GM21717 (cell line): ENCODE measurements around the gene SOX1.

Experiments
- ATAC-seq: cut with Tn5 transposase; IDR thresholded peaks from one replicate; pipeline ENCODE4 v1.9.1; 2021; ENCODE audit warnings: mild to moderate bottlenecking, moderate library complexity; ENCODE audit not compliant: unreplicated experiment

SOX1 gene

DNA sequence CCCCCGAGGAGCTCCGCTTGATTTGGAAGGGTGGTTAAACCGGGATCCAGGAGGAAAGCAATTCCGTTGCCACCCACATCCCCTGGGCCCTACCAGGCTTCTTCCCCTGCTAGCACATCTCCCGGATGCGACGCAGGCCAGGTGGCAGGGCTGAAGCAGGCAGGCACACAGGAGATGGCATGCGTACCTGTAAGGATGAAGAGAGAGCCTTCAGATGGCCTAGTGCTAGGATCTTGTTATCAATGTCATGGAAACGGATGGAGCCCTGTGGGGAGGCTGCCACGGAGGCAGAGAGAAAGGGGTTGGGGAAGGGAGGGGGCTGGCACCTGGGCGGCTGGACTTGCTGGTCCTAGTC, 8.5 kb upstream of the SOX1 start:
- no peak for ATAC-seq

DNA sequence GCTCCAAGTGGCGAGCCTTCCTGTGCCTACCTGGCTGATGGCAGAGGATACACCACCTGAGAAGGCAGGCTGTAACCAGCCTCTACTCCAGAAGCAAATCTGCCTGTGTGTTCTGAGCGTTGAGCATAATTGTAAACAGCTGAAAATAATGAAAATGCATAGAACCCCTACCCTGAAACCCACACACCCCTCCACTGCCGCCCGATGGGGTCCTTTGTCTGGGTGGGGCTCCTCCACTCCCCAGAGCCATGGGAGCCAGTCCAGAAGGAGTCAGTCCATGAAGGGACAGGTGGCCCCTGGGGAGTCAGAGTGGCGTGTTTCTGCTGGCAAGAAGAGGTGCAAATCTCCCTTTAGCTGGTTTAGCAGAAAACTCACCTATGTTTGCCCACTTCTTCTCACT, 8.0 kb upstream of the SOX1 start:
- no peak for ATAC-seq

DNA sequence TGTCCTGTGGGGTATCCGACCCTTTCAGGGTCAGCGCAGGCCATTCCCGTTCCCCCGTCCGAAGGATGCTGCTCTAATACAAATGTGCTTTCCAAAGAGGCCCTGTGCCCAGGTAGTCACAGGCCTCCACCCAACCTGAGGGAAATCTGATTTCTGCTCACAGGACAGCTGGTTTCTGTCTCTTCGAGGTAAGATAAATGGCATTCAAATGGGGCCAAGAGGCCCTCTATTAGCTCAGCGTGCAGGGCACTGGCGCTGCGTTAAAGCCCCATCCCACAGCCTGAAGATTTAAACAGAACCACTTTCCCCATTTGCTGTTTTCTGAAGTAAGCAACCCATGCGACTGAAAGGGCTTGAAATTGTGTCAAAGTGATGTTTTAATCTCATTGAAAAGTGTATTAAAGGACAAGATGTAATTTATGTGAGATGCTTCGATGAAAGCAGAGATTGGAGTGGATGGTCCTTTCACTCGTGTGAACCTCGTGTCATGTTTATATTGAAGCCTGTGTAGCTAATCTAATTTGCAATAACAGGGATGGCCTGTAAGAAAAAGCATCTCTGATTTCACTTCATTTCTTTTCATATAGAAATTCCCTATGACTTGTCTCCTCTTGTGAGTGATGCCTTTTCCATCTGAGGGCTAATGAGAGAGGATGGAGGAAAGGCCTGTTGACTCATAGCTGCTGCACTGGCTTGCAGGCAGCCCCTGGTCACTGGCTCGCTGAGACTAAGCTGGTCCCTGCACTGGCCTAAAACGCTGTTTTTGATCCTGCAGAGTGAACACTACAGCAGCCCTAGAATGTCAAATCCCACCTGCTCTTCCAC, 7.3 kb upstream of the SOX1 start:
- no peak for ATAC-seq

DNA sequence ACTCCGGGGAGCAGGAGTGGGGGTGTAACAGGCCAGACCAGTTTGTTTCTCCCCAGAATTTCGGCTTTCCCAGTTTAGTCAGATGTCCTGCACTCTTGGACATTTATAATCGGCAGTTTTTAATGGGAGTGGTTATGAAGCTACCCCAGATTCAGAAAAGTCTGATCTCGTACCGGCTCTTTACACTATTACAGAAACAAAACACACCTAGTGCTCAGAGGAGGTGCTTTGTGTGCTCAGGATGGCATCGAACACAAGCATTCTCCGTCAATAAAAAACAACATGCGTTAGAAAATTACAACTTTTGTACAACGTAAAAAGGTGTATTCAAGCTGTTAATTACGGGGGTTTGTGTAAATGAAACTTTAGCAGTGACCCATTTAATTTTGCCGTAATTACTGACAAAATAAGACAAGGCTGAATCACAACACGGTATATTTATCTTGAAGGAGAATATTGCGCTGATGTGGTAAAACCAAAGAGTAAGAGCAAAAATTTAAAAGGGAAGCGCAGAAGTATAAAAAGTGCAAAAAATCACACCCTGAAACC, 6.6 kb upstream of the SOX1 start:
- ATAC-seq, result no peak

DNA sequence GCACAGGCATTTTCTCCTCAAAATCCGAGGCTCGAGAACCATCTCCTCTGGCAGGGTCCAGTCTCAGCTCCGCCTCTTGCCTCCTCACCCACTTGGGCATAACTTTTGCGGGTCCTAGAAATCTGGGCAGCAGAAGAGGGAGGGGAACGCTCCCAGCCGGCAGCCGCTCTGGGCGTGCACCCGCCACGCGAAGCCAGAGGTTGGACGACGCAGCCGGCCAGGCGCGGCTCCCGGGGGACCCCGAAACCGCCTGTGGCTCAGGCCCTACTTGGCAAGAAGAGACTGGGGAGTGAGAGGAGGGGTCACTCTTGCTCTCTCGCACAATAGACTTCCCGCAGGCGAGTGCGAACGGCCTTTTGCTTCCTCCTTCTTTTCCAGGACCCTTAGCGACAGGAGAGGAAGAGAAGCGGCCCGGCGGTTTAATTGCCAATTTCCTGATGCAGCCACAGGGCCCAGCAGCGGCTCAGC, 6.0 kb upstream of the SOX1 start:
- no peak for ATAC-seq

DNA sequence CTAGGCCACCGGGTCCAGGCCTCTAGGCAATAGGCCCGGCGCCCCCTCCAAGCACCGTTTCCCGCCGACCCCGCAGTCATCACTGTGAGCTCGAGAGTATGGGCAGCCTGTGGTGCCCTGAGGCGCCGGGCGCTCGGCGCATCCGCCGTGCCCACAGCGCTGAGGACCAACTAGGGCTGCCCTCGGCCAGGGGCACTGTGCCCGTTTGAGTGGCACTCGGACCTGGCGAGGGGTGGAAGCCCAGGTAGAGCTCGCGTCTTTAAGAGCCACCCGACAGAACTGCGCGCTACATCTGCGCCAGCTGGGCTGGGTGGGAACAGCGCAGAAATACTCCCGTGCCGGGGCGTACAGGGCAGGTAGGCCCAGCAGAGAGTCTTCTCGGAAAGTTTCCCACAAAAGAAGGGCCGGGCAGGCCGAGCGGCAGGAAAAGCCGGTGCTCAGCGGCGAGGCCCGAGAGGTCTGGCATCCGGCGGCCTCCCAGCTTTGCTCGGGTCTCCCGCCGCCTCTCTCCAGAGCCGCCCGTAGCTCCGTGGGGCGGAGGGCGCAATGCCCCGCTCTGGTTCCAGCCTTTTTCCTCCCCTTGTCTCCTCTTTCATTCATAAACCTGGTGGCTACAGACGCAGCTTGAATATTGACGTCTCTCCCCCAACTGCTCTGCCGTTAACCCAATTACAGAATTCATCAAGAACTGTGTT, 5.4 kb upstream of the SOX1 start:
- no peak for ATAC-seq

DNA sequence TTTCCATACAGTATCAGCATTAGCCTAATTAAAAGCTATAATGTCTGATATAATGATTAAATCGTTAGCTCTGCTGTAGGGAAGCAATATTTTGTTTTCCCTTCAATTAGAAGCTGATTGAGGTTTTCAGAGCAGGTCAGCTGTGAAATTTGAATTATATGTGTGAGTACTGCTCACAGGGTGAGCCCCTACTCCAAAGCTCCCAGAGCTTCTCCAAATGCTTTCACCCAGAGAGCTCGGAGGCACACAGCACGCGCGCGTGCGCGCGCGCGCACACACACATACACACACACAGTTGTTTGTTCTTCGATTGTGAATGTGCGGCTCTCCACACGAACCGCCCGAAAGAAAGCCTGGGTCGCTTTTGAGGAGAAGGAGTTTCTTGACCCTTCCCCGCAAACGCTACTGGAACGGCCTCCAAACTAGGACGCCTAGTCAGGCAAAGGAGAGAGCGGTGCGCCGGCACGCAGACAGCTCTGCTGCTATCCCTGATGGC, 4.8 kb upstream of the SOX1 start:
- no peak for ATAC-seq

DNA sequence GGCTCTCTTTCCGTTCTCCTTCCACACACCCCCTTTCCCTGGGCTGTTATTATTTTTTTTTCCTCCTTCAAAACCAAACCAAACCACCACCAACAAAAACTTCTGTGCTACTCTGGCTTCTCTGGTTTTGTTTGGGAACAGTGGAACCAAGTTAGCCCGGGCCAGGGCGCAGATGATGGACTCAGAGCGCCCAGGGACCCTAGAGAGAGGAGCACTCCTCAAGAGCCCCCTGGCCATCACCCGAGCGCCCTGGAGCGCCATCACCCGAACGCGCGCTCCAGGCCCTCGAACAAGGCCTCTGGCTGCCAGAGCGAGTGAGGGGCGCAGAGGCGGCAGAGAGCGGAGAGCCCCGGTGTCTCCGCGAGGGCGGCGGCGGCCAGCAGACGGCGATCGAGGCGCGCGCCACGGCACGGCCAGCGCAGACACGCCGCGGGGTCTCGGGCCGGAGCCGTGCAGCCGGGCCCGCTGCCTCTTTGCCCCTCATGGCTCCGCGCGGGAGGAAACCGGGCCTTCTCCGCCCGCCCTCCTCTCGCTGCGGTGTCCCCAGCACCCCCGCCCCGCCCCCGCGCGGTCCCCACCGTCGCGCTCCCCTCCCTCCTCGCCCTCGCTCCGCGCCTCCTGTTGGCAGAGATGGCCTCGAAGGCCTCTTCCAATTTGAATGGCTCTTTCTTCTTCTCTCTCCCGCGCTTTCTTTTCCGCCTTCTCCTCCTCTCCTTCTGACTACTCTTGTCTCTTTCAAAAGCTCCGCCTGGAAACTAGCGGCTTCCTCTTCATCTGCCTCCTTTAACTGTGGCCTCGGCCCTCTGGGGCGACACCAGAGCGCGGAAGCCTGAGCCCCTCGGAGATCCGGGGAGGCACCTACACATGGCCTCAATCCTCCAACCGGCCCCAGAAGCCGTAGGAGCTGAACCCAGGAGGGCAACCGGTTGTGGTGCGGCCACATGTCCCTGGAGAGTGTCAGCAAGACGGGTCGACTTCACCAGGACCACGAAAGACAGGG, 4.1 kb upstream of the SOX1 start:
- no peak for ATAC-seq

DNA sequence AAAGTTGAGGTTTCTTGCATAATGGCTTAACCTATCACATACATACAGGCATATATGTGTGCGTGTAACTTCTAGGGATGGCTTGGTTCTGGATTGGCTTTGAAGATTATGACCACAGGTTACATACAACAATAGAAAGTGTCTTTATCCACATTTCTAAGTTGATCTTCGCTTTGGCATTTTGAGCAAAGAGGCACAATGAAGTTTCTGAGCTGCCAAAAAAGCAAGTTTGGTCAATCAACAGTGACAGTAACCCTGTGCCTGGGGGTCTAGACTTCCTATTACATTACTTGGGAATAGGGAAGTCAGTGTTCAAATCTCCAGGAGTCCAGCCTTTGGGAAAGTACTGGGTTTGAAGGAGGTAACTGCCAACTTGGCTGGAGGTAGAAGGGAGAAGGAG, 3.1 kb upstream of the SOX1 start:
- ATAC-seq, result no peak

DNA sequence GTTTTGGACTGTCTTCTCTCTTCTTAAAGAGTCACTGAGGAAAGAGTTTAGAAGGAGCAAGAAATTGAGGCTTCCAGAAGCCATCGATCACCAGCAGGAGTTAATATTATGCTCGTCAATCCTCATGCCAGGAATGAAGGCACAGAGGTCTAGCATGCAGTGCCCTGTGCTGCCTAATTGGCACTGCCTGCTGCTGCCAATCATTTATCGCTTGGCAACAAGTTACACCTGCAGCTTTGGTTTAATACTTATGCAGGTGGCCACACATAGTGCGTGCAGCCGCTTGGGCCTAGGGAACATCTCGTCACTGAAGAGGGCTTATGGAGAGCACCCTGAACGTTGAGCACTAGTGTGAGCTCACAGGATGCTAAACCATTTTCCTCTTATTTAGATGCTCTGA, 2.7 kb upstream of the SOX1 start:
- ATAC-seq, result no peak

DNA sequence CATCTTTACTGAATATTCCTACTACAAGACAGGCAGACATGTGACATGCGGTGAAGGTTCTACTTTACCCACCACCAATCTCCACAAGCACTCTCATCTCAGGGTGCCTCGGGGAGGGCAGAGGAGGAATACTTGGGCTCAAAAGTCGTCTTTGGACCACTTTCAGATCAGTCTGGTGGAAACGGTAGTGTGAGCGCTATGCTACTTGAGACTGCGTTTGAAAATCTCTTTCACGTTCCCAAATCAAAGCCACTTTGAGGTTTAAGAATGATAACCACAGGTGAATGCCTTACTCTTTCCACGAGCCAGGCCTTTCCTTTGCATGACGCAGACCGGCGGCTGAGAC, 1.5 kb upstream of the SOX1 start:
- ATAC-seq, result no peak

DNA sequence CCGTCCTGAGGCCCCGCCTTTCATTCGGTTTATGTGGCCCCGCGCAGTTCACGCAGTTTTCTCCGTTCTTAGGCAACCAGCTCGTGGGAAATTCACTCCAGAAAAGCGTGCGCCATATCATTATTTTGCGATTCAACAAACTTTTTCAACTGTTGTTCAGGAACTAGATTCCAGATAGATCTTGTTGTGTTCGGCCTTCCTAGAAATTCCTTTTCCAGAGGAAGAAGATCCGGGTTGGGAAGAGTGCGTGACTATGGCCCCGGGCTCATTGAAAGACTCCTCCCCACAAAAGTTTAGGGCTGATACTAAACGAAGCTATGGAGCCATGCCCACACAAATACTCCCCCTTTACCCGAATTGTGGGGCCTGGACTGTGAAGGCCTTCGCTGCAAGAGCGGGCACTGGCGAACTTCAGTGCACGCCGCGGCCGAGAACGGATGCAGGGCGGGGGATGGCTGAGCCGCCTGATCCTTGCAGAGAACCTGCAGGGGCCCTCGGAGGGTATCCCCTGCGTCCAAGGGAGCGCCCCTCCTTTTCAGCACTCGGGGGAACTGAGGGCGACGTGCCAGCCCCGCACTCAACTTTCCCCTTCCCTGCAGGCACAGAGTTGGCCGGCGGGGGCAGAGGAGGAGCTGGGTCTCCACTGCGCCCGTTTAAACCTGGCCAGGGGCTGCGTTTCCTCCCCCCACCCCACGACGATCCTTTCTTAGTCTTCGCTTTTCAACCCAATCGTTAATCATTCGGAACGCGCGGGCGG, 904 bp upstream of the SOX1 start:
- no peak for ATAC-seq

DNA sequence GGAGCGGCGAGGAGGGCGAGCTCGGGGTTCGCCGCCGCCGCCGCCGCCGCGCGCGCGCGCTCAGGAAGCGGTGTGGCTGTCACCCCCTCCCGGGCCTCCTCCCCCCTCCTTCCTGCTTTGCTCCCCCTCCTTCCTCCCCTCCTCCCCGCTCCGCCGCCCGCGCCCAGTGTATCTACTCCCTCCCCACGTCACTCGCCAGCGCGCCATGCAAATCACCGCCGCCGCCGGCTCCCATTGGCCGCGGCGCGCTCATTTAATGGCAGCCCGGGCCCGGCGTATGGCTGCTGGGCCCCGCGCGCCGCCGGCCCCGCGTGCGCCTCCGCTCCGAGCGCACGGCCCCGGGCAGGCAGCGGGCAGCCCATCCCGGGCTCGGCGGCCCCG, 335 bp upstream of the SOX1 start:
- no peak for ATAC-seq

DNA sequence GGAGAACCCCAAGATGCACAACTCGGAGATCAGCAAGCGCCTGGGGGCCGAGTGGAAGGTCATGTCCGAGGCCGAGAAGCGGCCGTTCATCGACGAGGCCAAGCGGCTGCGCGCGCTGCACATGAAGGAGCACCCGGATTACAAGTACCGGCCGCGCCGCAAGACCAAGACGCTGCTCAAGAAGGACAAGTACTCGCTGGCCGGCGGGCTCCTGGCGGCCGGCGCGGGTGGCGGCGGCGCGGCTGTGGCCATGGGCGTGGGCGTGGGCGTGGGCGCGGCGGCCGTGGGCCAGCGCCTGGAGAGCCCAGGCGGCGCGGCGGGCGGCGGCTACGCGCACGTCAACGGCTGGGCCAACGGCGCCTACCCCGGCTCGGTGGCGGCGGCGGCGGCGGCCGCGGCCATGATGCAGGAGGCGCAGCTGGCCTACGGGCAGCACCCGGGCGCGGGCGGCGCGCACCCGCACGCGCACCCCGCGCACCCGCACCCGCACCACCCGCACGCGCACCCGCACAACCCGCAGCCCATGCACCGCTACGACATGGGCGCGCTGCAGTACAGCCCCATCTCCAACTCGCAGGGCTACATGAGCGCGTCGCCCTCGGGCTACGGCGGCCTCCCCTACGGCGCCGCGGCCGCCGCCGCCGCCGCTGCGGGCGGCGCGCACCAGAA, 1.1 kb downstream of the SOX1 start:
- ATAC-seq, result no peak

DNA sequence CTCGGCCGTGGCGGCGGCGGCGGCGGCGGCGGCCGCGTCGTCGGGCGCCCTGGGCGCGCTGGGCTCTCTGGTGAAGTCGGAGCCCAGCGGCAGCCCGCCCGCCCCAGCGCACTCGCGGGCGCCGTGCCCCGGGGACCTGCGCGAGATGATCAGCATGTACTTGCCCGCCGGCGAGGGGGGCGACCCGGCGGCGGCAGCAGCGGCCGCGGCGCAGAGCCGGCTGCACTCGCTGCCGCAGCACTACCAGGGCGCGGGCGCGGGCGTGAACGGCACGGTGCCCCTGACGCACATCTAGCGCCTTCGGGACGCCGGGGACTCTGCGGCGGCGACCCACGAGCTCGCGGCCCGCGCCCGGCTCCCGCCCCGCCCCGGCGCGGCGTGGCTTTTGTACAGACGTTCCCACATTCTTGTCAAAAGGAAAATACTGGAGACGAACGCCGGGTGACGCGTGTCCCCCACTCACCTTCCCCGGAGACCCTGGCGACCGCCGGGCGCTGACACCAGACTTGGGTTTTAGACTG, 1.7 kb downstream of the SOX1 start:
- ATAC-seq, result no peak

DNA sequence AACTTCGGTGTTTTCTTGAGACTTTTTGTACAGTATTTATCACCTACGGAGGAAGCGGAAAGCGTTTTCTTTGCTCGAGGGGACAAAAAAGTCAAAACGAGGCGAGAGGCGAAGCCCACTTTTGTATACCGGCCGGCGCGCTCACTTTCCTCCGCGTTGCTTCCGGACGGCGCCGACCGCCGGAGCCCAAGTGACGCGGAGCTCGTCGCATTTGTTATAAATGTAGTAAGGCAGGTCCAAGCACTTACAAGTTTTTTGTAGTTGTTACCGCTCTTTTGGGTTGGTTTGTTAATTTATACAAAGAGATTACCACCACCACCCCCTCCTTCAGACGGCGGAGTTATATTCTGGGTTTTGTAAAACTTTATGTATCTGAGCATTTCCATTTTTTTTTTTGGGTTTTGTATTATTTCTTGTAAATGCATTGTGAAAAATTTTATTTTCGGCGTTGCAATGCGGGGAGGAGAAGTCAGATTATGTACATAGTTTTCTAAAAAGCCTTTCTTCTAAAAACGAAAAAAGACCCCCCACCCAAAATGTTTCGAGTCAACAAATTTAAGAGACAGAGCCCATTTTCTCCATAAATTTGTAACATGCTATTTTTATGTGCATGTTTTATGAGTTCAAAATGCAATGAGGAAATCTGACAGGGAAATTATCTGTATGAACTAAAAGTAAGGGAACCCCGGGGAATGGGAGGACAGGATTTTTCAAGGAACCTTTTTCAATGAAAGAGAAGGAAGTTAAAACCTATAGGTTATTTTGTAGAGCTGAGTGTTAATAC, 2.3 kb downstream of the SOX1 start:
- ATAC-seq, result no peak

DNA sequence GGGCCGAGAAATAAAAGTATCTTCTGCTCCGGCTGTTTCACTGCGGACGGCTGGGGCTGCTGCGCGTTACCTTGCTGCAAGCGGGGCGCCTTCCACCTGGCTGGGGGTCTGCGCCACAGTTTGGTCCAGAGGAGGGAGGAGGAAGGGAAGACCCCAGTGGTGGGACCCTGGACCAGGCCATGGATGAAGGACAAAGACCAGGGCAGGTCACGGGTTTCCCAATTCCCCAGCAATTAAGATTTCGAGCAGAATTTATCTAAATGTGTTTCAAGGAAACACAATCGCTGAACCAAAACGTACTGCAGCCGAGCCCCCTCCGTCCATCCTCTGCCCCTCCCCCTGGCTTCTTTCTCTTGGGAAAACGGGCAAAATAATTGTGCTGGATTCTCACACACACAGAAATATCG, 2.9 kb downstream of the SOX1 start:
- ATAC-seq, result no peak

DNA sequence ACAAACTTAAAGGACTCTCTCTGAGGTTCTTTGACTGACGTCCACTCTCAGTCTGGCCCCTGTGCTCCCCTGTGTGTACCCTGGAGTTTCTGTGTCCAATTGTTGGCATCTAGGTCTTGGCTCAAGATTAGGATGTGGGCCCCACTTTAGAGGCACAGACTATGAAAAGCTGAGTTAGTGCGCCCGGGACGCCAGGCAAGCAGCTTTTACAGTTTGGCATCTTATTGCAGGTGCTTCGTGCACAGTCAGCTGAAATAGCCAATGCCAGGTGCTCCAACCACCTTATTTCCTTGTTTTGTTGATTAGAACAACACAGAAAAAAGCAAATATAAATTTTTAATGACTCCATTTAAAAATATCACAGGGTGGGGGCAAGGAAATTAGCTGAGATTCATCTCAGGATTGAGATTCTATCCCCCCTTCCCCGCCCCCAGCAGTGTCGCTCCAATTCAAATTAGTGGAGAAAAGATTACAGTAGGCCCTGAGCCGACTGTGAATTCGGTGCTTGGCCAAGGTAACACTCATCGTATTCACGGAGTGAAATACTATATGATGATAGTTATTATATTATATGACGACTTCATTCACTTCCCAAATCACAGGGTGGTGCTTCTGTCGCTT, 4.3 kb downstream of the SOX1 start:
- ATAC-seq, result no peak
